HG03354 (cell line): ENCODE results near the gene BAIAP2.

Experiments
- ATAC-seq: cut with Tn5 transposase; IDR thresholded peaks from one replicate; pipeline ENCODE4 v1.9.1; 2021; ENCODE audit warnings: mild to moderate bottlenecking; ENCODE audit not compliant: unreplicated experiment, poor library complexity, severe bottlenecking

The BAIAP2 gene

GRCh38 chr17:81119223-81120148, 84.5 kb downstream of the BAIAP2 start:
- ATAC-seq = peak; percentile 49

DNA sequence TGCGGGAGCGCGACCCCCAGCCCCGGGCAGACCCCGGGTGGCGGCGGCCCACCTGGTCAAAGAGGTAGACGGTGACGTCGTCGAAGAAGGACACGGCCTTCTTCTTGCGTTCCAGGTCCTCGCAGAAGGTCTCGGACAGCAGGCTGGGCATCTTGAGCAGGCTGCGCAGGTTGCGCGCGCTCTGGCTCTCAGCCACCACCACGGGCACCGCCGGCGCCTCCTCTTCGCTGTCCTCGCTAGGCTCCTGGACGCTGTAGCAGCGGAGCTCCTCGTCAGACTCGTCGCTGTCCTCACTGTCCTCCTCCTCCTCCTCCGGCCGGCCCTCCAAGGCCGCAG, 85.2 kb downstream of the BAIAP2 start:
- no peak for ATAC-seq

GRCh38 chr17:81120695-81121621, 86.0 kb downstream of the BAIAP2 start:
- no peak for ATAC-seq

- ATAC-seq = no peak
Measured at GRCh38 chr17:81121841-81122733, 87.1 kb downstream of the BAIAP2 start.

GRCh38 chr17:81123052-81124048, 88.4 kb downstream of the BAIAP2 start:
- no peak for ATAC-seq

GRCh38 chr17:81124377-81124776, 89.4 kb downstream of the BAIAP2 start:
- ATAC-seq = no peak

DNA sequence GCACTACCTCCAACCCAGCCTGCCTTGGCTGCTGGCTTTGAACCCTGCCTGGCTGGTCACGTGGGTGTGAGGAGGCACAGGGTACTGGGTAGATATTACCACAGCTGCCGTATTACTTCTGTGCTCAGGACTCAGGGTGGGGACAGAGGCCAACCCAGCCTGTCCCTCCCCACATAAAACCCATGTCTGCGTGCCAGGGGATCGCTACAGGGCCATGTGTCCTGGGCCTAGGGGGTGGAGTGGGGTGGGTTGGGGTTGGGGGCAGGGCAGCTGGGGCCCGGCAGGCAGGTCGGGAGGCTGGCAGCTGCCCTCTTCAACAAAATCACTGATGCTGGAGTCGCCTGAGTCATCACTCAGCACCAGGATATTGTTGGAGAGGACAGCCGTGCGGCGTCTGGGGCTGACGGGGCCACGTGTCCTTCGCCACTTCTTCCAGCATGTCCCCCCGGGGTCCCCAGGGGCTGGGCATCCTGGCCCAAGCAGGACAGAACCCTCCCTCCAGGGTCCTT, 90.7 kb downstream of the BAIAP2 start:
- ATAC-seq = no peak

GRCh38 chr17:81126281-81127132, 91.6 kb downstream of the BAIAP2 start:
- no peak for ATAC-seq

- ATAC-seq = no peak
Measured at GRCh38 chr17:81127133-81127455, 92.1 kb downstream of the BAIAP2 start.

- ATAC-seq = no peak
Measured at GRCh38 chr17:81127526-81128177, 92.7 kb downstream of the BAIAP2 start.

GRCh38 chr17:81128338-81128737, 93.4 kb downstream of the BAIAP2 start:
- ATAC-seq = no peak

- no peak for ATAC-seq
Measured at GRCh38 chr17:81128774-81129173, 93.8 kb downstream of the BAIAP2 start.

DNA sequence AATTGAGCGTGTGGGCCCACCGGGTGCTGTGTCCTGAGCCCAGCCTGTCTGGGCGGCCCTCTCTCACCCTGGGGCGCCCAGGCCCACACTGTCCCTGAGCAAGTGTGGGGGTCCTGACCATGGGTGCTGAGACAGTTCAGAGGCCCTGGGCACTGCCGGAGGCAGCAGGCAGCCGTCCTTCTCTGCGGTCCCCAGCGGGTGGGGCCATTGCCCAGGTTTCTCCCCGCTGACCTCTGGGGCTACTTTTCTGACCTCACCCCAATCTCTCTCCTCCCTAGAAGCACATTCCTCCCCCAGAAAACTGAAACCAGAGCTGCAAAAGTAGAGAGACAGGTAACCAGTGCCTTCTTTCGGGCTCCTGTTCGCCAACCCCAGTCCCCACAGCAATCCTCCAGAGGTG, 94.3 kb downstream of the BAIAP2 start:
- ATAC-seq = no peak

- ATAC-seq = no peak
Measured at GRCh38 chr17:81129711-81130367, 94.9 kb downstream of the BAIAP2 start.

GRCh38 chr17:81130385-81131361, 95.7 kb downstream of the BAIAP2 start:
- no peak for ATAC-seq
